Astrocyte of the spinal cord (primary cell): ENCODE measurements around the gene S100A8.

Source experiments
- DNase-seq: peaks from one replicate; pipeline ENCODE4 v3.0.0; 2011; ENCODE audit warnings: low read depth, low spot score
- H3K4me3 ChIP-seq: 2 replicates; pipeline ENCODE4 v1.5.1; 2011; ENCODE audit warnings: low read depth, mild to moderate bottlenecking, low read length, moderate library complexity
- CTCF ChIP-seq: IDR thresholded peaks from 2 replicates; pipeline ENCODE4 v1.5.1; 2012; ENCODE audit warnings: low read depth, mild to moderate bottlenecking, low read length, inconsistent platforms
- in situ Hi-C: cut with HindIII; loops from 2 replicates; pipeline ENCODE4 v1.10.0; 2017; ENCODE audit warnings: low sequenced_read_pairs

S100A8 gene

GRCh38 chr1:153372571-153372970 lies 18.3 kb downstream of the S100A8 start:
- no peak for TF ChIP-seq CTCF
- no peak overlapping the region for H3K4me3 ChIP-seq
- DNase-seq = no peak
- in situ Hi-C loops = no loop called here

GRCh38 chr1:153371231-153371630 lies 19.6 kb downstream of the S100A8 start:
- TF ChIP-seq CTCF = no peak
- in situ Hi-C loops = no loop called here
- H3K4me3 ChIP-seq = no peak overlapping the region
- DNase-seq = no peak

GRCh38 chr1:153370146-153370545 lies 20.7 kb downstream of the S100A8 start:
- in situ Hi-C loops = no loop called here

GRCh38 chr1:153368495-153368894 lies 22.4 kb downstream of the S100A8 start:
- no peak for TF ChIP-seq CTCF
- in situ Hi-C loops = no loop called here
- no peak for DNase-seq
- H3K4me3 ChIP-seq = no peak overlapping the region

More at GRCh38 chr1:153370146-153370545, 20.7 kb downstream of the S100A8 start:
- DNase-seq = no peak
- no peak overlapping the region for H3K4me3 ChIP-seq
- TF ChIP-seq CTCF = no peak

- no peak overlapping the region for H3K4me3 ChIP-seq
- DNase-seq = no peak
- no peak for TF ChIP-seq CTCF
- in situ Hi-C loops = no loop called here
Observed at GRCh38 chr1:153367090-153367489, 23.8 kb downstream of the S100A8 start.

GRCh38 chr1:153366261-153366660 lies 24.6 kb downstream of the S100A8 start:
- no peak overlapping the region for H3K4me3 ChIP-seq
- DNase-seq = no peak
- TF ChIP-seq CTCF = no peak
- in situ Hi-C loops = no loop called here

GRCh38 chr1:153365696-153366095 lies 25.2 kb downstream of the S100A8 start:
- no peak for DNase-seq
- no peak overlapping the region for H3K4me3 ChIP-seq
- in situ Hi-C loops = no loop called here
- no peak for TF ChIP-seq CTCF
